A549 (cell line): ENCODE data around the gene GUCY1A1. TPM values are rescaled to one million over a fixed set of nuclear protein-coding genes. Genes with fewer than 3 reads are reported as not detected.

Experiments
- ATAC-seq, 2 experiments: fragments of 200-7000 bp in 1 of 2; fragments of >200 bp in 1 of 2; cut with Nextera tagmentation in 1 of 2; cut with Tn5 transposase in 1 of 2; 3 replicates each; pipeline versions ENCODE4 v1.8.0 to v1.9.1; 2018 to 2020; ENCODE audit warnings: mild to moderate bottlenecking in 1 of 2, moderate library complexity in 1 of 2
- CTCF ChIA-PET: fragments of 300-600 bp; sonication (Branson Sonifier 250); formaldehyde crosslinking; extraction: SDS; loops from one replicate; lab custom pipeline; 2021; ENCODE audit warnings: antibody characterized with exemption, inconsistent platforms; lab: Yijun Ruan, JAX
- POLR2A ChIA-PET: fragments of 350-600 bp; formaldehyde crosslinking; extraction: SDS; loops from one replicate; lab custom pipeline; 2021; ENCODE audit warnings: antibody characterized with exemption, inconsistent platforms; lab: Yijun Ruan, JAX
- DNase-seq, 2 experiments: peaks; one replicate each; pipeline versions ENCODE4 v3.0.0 to v3.0.0-alpha.2; 2011 to 2016; ENCODE audit warnings: low read depth in 1 of 2, low spot score in 1 of 2
- FAIRE-seq: peaks from 2 replicates; lab custom pipeline; 2011; peaks lifted over from hg19 to GRCh38; lab: Jason Lieb, UNC
- H3K27ac ChIP-seq, 2 experiments: fragments of >200 bp; sonication (Bioruptor Twin); formaldehyde crosslinking; 3 replicates each; pipeline ENCODE4 v1.5.1; 2016 to 2017
- H3K4me1 ChIP-seq: fragments of >200 bp; sonication (Bioruptor Twin); formaldehyde crosslinking; 3 replicates; pipeline ENCODE4 v1.6.1; 2016
- H3K4me2 ChIP-seq: fragments of >200 bp; sonication (Bioruptor Twin); formaldehyde crosslinking; 3 replicates; pipeline ENCODE4 v1.6.1; 2016
- H3K4me3 ChIP-seq: fragments of >200 bp; sonication (Bioruptor Twin); formaldehyde crosslinking; 3 replicates; pipeline ENCODE4 v1.5.1; 2016
- H3K9me3 ChIP-seq: fragments of >200 bp; sonication (Bioruptor Twin); formaldehyde crosslinking; 3 replicates; pipeline ENCODE4 v1.6.1; 2016
- BCL3 ChIP-seq: fragments of >200 bp; sonication (Bioruptor Twin); formaldehyde crosslinking; IDR thresholded peaks from 3 replicates; pipeline ENCODE4 v1.6.1; 2016
- CEBPB ChIP-seq, 2 experiments: fragments of >200 bp in 1 of 2; sonication (Bioruptor Twin) in 1 of 2; formaldehyde crosslinking in 1 of 2; IDR thresholded peaks; 2 replicates each; pipeline ENCODE4 v1.6.1; 2012 to 2016
- CTCF ChIP-seq: fragments of >200 bp; sonication (Bioruptor Twin); formaldehyde crosslinking; IDR thresholded peaks from 3 replicates; pipeline ENCODE4 v1.5.1; 2016
- ELK1 ChIP-seq: fragments of 150-350 bp; IDR thresholded peaks from 2 replicates; pipeline ENCODE4 v1.6.1; 2014; ENCODE audit warnings: low read depth, mild to moderate bottlenecking, low read length
- ESRRA ChIP-seq: fragments of 150-350 bp; IDR thresholded peaks from 2 replicates; pipeline ENCODE4 v1.6.1; 2014; ENCODE audit warnings: mild to moderate bottlenecking, low read length, borderline replicate concordance
- FOSB ChIP-seq: fragments of 250-450 bp; sonication (Bioruptor Pico); IDR thresholded peaks from 2 replicates; pipeline ENCODE4 v1.5.0; 2020; ENCODE audit warnings: mild to moderate bottlenecking, moderate library complexity
- FOSL2 ChIP-seq, 2 experiments: fragments of 450-650 bp in 1 of 2; fragments of >200 bp in 1 of 2; sonication (Bioruptor Twin) in 1 of 2; formaldehyde crosslinking; IDR thresholded peaks; 2 replicates each; pipeline versions ENCODE4 v1.5.0 to v1.6.1; 2016 to 2020; ENCODE audit warnings: mild to moderate bottlenecking in 1 of 2, moderate library complexity in 1 of 2
- HDAC2 ChIP-seq: fragments of 200-600 bp; sonication (generic); IDR thresholded peaks from 2 replicates; pipeline ENCODE4 v1.6.1; 2016
- HEYL ChIP-seq: fragments of 250-450 bp; sonication (Bioruptor Pico); IDR thresholded peaks from 2 replicates; pipeline ENCODE4 v1.8.0; 2021; ENCODE audit warnings: mild to moderate bottlenecking, moderate library complexity
- HOXB13 ChIP-seq: fragments of 250-450 bp; sonication (Bioruptor Pico); IDR thresholded peaks from 2 replicates; pipeline ENCODE4 v1.5.0; 2020; ENCODE audit warnings: low read depth, mild to moderate bottlenecking, moderate library complexity
- HOXB5 ChIP-seq: fragments of 250-450 bp; sonication (Bioruptor Pico); IDR thresholded peaks from 2 replicates; pipeline ENCODE4 v1.5.0; 2020; ENCODE audit warnings: mild to moderate bottlenecking, moderate library complexity
- JUNB ChIP-seq: fragments of >200 bp; sonication (Bioruptor Twin); formaldehyde crosslinking; IDR thresholded peaks from 2 replicates; pipeline ENCODE4 v1.6.1; 2016
- MAFK ChIP-seq: fragments of 450-650 bp; IDR thresholded peaks from 2 replicates; pipeline ENCODE4 v1.6.1; 2014; ENCODE audit not compliant: partially characterized antibody
- MAX ChIP-seq: IDR thresholded peaks from 2 replicates; pipeline ENCODE4 v1.6.1; 2012
- MYC ChIP-seq: IDR thresholded peaks from 2 replicates; pipeline ENCODE4 v1.6.1; 2012; ENCODE audit warnings: mild to moderate bottlenecking, inconsistent platforms, low read length, improper control_type of control experiment, borderline replicate concordance
- POLR2A ChIP-seq: IDR thresholded peaks from 2 replicates; pipeline ENCODE4 v1.6.1; 2012; ENCODE audit warnings: mild to moderate bottlenecking, low read length
- POLR2AphosphoS2 ChIP-seq: conservative IDR thresholded peaks from 2 replicates; pipeline ENCODE4 v1.6.1; 2012; ENCODE audit warnings: low read length, improper control_type of control experiment, inconsistent platforms
- RARB ChIP-seq: fragments of 250-450 bp; sonication (Bioruptor Pico); IDR thresholded peaks from 2 replicates; pipeline ENCODE4 v1.8.0; 2021; ENCODE audit warnings: mild to moderate bottlenecking, moderate library complexity
- RFX5 ChIP-seq: fragments of 450-650 bp; IDR thresholded peaks from 2 replicates; pipeline ENCODE4 v1.7.1; 2014; ENCODE audit warnings: antibody characterized with exemption, mild to moderate bottlenecking, moderate library complexity
- SMC3 ChIP-seq: fragments of >200 bp; sonication (Bioruptor Twin); formaldehyde crosslinking; IDR thresholded peaks from 3 replicates; pipeline ENCODE4 v1.6.1; 2018; ENCODE audit warnings: inconsistent platforms
- TFCP2L1 ChIP-seq: fragments of 250-450 bp; sonication (Bioruptor Pico); IDR thresholded peaks from 2 replicates; pipeline ENCODE4 v1.5.0; 2021; ENCODE audit warnings: mild to moderate bottlenecking
- TP53 ChIP-seq: fragments of 250-450 bp; sonication (Bioruptor Pico); IDR thresholded peaks from 2 replicates; pipeline ENCODE4 v1.5.0; 2021; ENCODE audit warnings: mild to moderate bottlenecking, moderate library complexity
- ZC3H11A ChIP-seq: fragments of 450-650 bp; IDR thresholded peaks from 2 replicates; pipeline ENCODE4 v1.6.1; 2014; ENCODE audit warnings: antibody characterized with exemption, mild to moderate bottlenecking
- ZSCAN20 ChIP-seq: fragments of 250-450 bp; sonication (Bioruptor Pico); IDR thresholded peaks from 2 replicates; pipeline ENCODE4 v1.8.0; 2022; ENCODE audit warnings: mild to moderate bottlenecking, moderate library complexity
- WGBS: methylation state at CpG from one replicate; pipeline ENCODE4 v1.1.6; 2017; ENCODE audit errors: missing lambda C conversion rate; 5-methylcytosine and 5-hydroxymethylcytosine counted together
- polyA plus RNA-seq, 4 experiments: library from polyadenylated mRNA; depleted of rRNA in 3 of 4; stranded (reverse); fragments of >200 nt; fragmentation: RNase III in 1 of 4; extraction: RNeasy Plus Mini Kit Qiagen cat#74134 plus additional on column Dnase treatment in 1 of 4; gene quantifications; 2 replicates in 3 of 4; 3 replicates in 1 of 4; pipeline ENCODE4 v1.2.3, GENCODE V29; 2011 to 2017

Gene GUCY1A1
- polyA plus RNA-seq, 2 of the 4 experiments (the other 2 are of a cell fraction): not detected

GRCh38 chr4:155703486-155704247, 37.0 kb downstream of the GUCY1A1 start:
- Histone ChIP-seq H3K9me3 (no peaks in the 10 kb centered on the region), H3K4me3 (no peak overlapping the region), H3K4me1 (no peaks in the 10 kb centered on the region), H3K4me2 (no peak overlapping the region), H3K27ac (no peak overlapping the region)
- no peak for ATAC-seq
- no peak for FAIRE-seq
- WGBS: 45% methylated on average over 5 of the region's 5 CpGs
- ChIA-PET CTCF (no interaction called here), POLR2A (no interaction called here)
- DNase-seq: no peak
- no peak for TF ChIP-seq TP53 (CRISPR knock-in tag)
- TF ChIP-seq TFCP2L1 (CRISPR knock-in tag): no peak
- TF ChIP-seq ZSCAN20 (CRISPR knock-in tag): no peak
- no peak for TF ChIP-seq MYC
- no peak for TF ChIP-seq HDAC2
- no peak for TF ChIP-seq ESRRA
- no peak for TF ChIP-seq ZC3H11A

- ATAC-seq (no peak), FAIRE-seq (no peak), DNase-seq (no peak)
- H3K27ac ChIP-seq: no peak overlapping the region
- 67% methylated on average over 12 of the region's 12 CpGs for WGBS
- CTCF ChIA-PET: no interaction called here
- H3K4me3 ChIP-seq: no peak overlapping the region
- POLR2A ChIA-PET: no interaction called here
- H3K4me2 ChIP-seq: no peak overlapping the region
- H3K9me3 ChIP-seq: no peaks in the 10 kb centered on the region
- TF ChIP-seq CEBPB (IDR thresholded peaks at IDR 0.05) (no peak), RFX5 (no peak), RARB (CRISPR knock-in tag) (no peak), FOSB (CRISPR knock-in tag) (no peak), CTCF (no peak), HOXB5 (no peak), HEYL (CRISPR knock-in tag) (no peak), MAX (no peak), BCL3 (no peak), POLR2AphosphoS2 (no peak), MAFK (no peak), SMC3 (no peak), JUNB (no peak), POLR2A (no peak), FOSL2 (IDR thresholded peaks at IDR 0.05) (no peak), FOSL2 (CRISPR knock-in tag; IDR thresholded peaks at IDR 0.05) (no peak), ELK1 (no peak), HOXB13 (no peak)
- H3K4me1 ChIP-seq: no peaks in the 10 kb centered on the region
Observed at GRCh38 chr4:155704841-155705404, 38.3 kb downstream of the GUCY1A1 start.
